ENCODE measurements around the gene MPL. TPM values are rescaled to one million over a fixed set of nuclear protein-coding genes. Genes with fewer than 3 reads are reported as not detected.

Gene MPL
- total RNA-seq, 1 experiment from 2014 or later, result not detected

DNA sequence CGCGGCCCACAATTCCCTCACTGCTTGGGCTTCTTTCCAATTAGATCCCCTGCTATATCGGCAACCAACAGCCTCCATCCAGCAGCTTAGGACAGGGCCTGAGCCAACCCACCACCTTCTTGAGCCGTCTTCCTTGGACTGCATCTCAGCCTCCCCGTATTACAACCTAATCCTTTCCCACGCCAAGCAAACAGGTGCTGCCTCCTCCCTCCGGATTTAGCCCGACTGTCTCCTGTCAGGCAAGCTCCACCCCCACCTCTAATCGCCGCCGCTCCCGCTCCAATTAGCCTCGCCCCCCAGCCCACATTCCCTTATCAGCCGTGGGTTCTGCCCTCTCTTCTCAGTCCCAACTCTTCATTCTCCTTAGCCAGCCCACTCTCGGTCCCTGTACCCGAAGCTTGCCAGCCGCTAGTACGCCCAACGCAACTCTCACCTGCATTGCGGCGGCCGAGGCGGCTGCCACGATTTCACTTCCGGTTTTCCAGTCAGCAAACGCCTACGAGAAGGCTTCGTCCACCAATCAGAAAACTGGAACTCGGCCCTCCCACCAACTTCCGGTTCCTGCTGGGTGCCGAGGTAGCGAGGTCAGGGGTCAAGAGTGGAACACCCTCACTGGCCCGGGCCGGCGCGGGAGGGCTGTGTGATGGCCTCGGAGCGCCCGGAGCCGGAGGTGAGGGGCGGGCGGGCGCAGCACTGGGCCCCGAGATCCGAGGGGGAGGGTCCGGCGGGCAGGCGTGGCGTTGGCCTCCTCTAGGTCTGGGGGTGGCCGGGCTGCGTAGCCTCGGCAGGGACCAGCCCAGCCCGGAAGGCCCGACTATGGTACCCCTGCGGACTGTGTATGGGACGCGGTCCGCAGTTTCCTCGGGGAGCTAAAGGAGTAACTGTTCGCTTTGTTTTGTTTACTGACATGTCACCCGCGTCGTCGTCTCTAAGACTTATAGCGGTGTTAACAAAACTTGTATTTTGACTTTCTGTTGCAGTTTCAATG lies 52.0 kb downstream of the MPL start, which contains the start of the genes MED8 and SZT2:
TSS of gene MED8 (minus strand) at position 475 of the 988 bp plus-strand sequence. CDS start at position 439, 36 bp downstream.
TSS of gene SZT2 (plus strand) at position 574 of the 988 bp plus-strand sequence. CDS start at position 644, 70 bp downstream.
- H3K4me1 ChIP-seq (ENCODE audit: control insufficient read depth in 1 of 2, insufficient read depth in 2 of 2, low read length in 2 of 2), result peaks cover 3 to 16% of the 10 kb centered on the region in 2 experiments; a peak in 3 of 4 replicates
- H3K9me3 ChIP-seq (ENCODE audit: control insufficient read depth in 1 of 2, insufficient read depth in 1 of 2, low read depth in 1 of 2, low read length in 2 of 2), result no peaks in the 10 kb centered on the region
- H3K27me3 ChIP-seq (ENCODE audit: insufficient read depth, low read length), result no peaks in the 10 kb centered on the region
- no peaks in the 10 kb centered on the region for H3K9me2 ChIP-seq (ENCODE audit: insufficient read depth)
- ATAC-seq (peak; percentile 93), DNase-seq (ENCODE audit: low read depth, low spot score) (peak; percentile 89)
- intact Hi-C loops (cut with micrococcal nuclease), result no loop called here
- peak within 1 kb of the TSS; percentile 84 to 97 for H3K4me3 ChIP-seq (replicated peaks in 1 of 2; ENCODE audit: low read depth in 1 of 2, low read length in 2 of 2)
- BruUV-seq (replicated peaks), result no TSS peak
- H2AFZ ChIP-seq (ENCODE audit: low read depth, low read length, poor library complexity, severe bottlenecking), result no peak within 1 kb of the TSS
- POLR2A ChIA-PET, result interaction anchor here (0.8 to 0.9 kb wide), 3 partner anchors 10 to 104 kb away, joined by 3 to 7 read pairs (median 3); partner anchors contain the start of gene C1orf210
- peak within 1 kb of the TSS; percentile 80 for H3K4me2 ChIP-seq (ENCODE audit: low read length)
- RAD21 ChIA-PET (ENCODE audit: low non-redundant PET in 1 of 2, low total read pairs in 2 of 2, uncharacterized antibody in 2 of 2, unreplicated experiment in 2 of 2), result no interaction called here
- CTCF ChIA-PET, result no interaction called here
- peaks cover 18 to 26% of the 10 kb centered on the region in 2 experiments for H3K36me3 ChIP-seq (ENCODE audit: control insufficient read depth in 1 of 2, insufficient read depth in 2 of 2, low read length in 2 of 2)
- peak within 1 kb of the TSS; percentile 73 for H3K9ac ChIP-seq (ENCODE audit: low read length)
- no peaks in the 10 kb centered on the region for H4K20me1 ChIP-seq (ENCODE audit: insufficient read depth)
- peaks cover 36% of the 10 kb centered on the region for H3K79me2 ChIP-seq (ENCODE audit: insufficient read depth, low read length)
- peak within 1 kb of the TSS; percentile 70 for H3K27ac ChIP-seq (ENCODE audit: low read depth, low read length)
- TF ChIP-seq CBX3 (IDR thresholded peaks at IDR 0.05; ENCODE audit: low read depth) (no peak), ZBTB33 (IDR thresholded peaks at IDR 0.05; ENCODE audit: extremely low read depth, insufficient replicate concordance, low read length) (no peak), EGR1 (IDR thresholded peaks at IDR 0.05; ENCODE audit: low read depth) (peak; percentile 95), TCF7L2 (IDR thresholded peaks at IDR 0.05; ENCODE audit: borderline replicate concordance, extremely low read depth, insufficient read depth, insufficient read length) (peak; percentile 30), CEBPB (IDR thresholded peaks at IDR 0.05; ENCODE audit: low read depth) (no peak), ZFX (IDR thresholded peaks at IDR 0.05) (peak; percentile 84), SP1 (IDR thresholded peaks at IDR 0.05; ENCODE audit: low read depth) (peak; percentile 90), ZNF274 (IDR thresholded peaks at IDR 0.05; ENCODE audit: low read depth, low read length) (no peak), SIN3A (IDR thresholded peaks at IDR 0.05; ENCODE audit: low read depth) (peak; percentile 90), REST (IDR thresholded peaks at IDR 0.05; ENCODE audit: low read depth) (no peak), ELF1 (IDR thresholded peaks at IDR 0.05; ENCODE audit: borderline replicate concordance, low read depth) (peak; percentile 85), FOSL1 (IDR thresholded peaks at IDR 0.05; ENCODE audit: low read depth) (no peak), EZH2 (IDR thresholded peaks at IDR 0.05) (no peak), RAD21 (IDR thresholded peaks at IDR 0.05; ENCODE audit: low read depth) (0 out of 2 replicates have a peak, but pooled peaks have one; percentile 2), SRF (IDR thresholded peaks at IDR 0.05; ENCODE audit: low read depth) (no peak), JUND (IDR thresholded peaks at IDR 0.05) (no peak), EZH2phosphoT487 (IDR thresholded peaks at IDR 0.05; ENCODE audit: borderline replicate concordance) (no peak), POLR2AphosphoS5 (IDR thresholded peaks at IDR 0.05; ENCODE audit: low read depth, low read length) (peak; percentile 82)
- TF ChIP-seq, protein P1, sequence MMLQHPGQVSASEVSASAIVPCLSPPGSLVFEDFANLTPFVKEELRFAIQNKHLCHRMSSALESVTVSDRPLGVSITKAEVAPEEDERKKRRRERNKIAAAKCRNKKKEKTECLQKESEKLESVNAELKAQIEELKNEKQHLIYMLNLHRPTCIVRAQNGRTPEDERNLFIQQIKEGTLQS (IDR thresholded peaks at IDR 0.05), result no peak
- TF ChIP-seq, protein P2, sequence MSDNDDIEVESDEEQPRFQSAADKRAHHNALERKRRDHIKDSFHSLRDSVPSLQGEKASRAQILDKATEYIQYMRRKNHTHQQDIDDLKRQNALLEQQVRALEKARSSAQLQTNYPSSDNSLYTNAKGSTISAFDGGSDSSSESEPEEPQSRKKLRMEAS (IDR thresholded peaks at IDR 0.05), result peak; percentile 78
